H1 (cell line): ENCODE measurements around the gene NBPF1. TPM values are rescaled to one million over a fixed set of nuclear protein-coding genes. Genes with fewer than 3 reads are reported as not detected.
"Not testable (repeated sequence)": the region's sequence is repeated elsewhere in the genome, so short reads cannot be mapped to it uniquely, and the experiment has no call there.

Experiments used
- CTCF ChIA-PET: fragments of 300-600 bp; sonication (Branson Sonifier 250); formaldehyde crosslinking; loops from one replicate; lab custom pipeline; 2021; ENCODE audit not compliant: partially characterized antibody; lab: Charles Lee
- POLR2A ChIA-PET: fragments of 300-600 bp; sonication (Branson Sonifier 250); formaldehyde crosslinking; loops from one replicate; lab custom pipeline; 2021; ENCODE audit warnings: inconsistent platforms; ENCODE audit not compliant: partially characterized antibody; lab: Charles Lee
- DNase-seq, 2 experiments: peaks; one replicate each; pipeline versions ENCODE4 v3.0.0 to v3.0.0-alpha.2; 2010 to 2022; ENCODE audit warnings: low spot score in 2 of 2, low read depth in 1 of 2, mixed read lengths in 1 of 2
- FAIRE-seq: peaks from 2 replicates; lab custom pipeline; 2011; peaks lifted over from hg19 to GRCh38; lab: Jason Lieb, UNC
- H2AFZ ChIP-seq: 2 replicates; pipeline ENCODE4 v1.8.1; 2012; ENCODE audit warnings: low read length, inconsistent platforms
- H2AK5ac ChIP-seq: 2 replicates; pipeline ENCODE4 v1.6.1; 2013; ENCODE audit warnings: low read depth, low read length
- H2BK120ac ChIP-seq: replicated peaks from 2 replicates; pipeline ENCODE3; 2013; ENCODE audit warnings: low read depth, low read length, inconsistent platforms
- H2BK12ac ChIP-seq: 2 replicates; pipeline ENCODE4 v1.6.1; 2013; ENCODE audit warnings: low read depth, low read length
- H2BK15ac ChIP-seq: 2 replicates; pipeline ENCODE4 v1.6.1; 2013; ENCODE audit warnings: low read length
- H2BK20ac ChIP-seq: 2 replicates; pipeline ENCODE4 v1.6.1; 2013; ENCODE audit warnings: low read length
- H2BK5ac ChIP-seq: 2 replicates; pipeline ENCODE4 v1.6.1; 2013; ENCODE audit warnings: low read depth, low read length
- H3K14ac ChIP-seq: 2 replicates; pipeline ENCODE4 v1.6.1; 2013; ENCODE audit warnings: inconsistent platforms; ENCODE audit not compliant: insufficient read length
- H3K18ac ChIP-seq: 2 replicates; pipeline ENCODE4 v1.6.1; 2013; ENCODE audit warnings: low read length; ENCODE audit errors: extremely low read depth
- H3K23ac ChIP-seq: 2 replicates; pipeline ENCODE4 v1.6.1; 2013; ENCODE audit warnings: inconsistent platforms; ENCODE audit not compliant: insufficient read length
- H3K23me2 ChIP-seq: 2 replicates; pipeline ENCODE4 v1.6.1; 2013; ENCODE audit warnings: low read depth, low read length
- H3K27ac ChIP-seq: 2 replicates; pipeline ENCODE4 v1.6.1; 2011; ENCODE audit warnings: low read depth, low read length, inconsistent platforms
- H3K27me3 ChIP-seq, 4 experiments: replicated peaks in 1 of 4; 1 replicate in 1 of 4; 2 replicates in 3 of 4; pipeline versions ENCODE4 v1.6.1 to v1.8.1; 2011 to 2013; ENCODE audit warnings: low read length in 3 of 4, mild to moderate bottlenecking in 3 of 4, inconsistent platforms in 2 of 4, mixed read lengths in 2 of 4, moderate library complexity in 1 of 4; ENCODE audit not compliant: control insufficient read depth in 3 of 4, insufficient read depth in 3 of 4; ENCODE audit errors: extremely low read depth in 1 of 4
- H3K36me3 ChIP-seq, 4 experiments: 2 replicates each; pipeline versions ENCODE4 v1.6.1 to v1.8.1; 2011 to 2013; ENCODE audit warnings: mild to moderate bottlenecking in 4 of 4, low read length in 3 of 4, moderate library complexity in 2 of 4, control low read depth in 1 of 4, inconsistent platforms in 1 of 4; ENCODE audit not compliant: insufficient read depth in 4 of 4, control insufficient read depth in 2 of 4
- H3K4ac ChIP-seq: replicated peaks from 2 replicates; pipeline ENCODE3; 2013; ENCODE audit warnings: low read length, low read depth, mixed read lengths, inconsistent platforms; ENCODE audit not compliant: insufficient read length
- H3K4me1 ChIP-seq, 4 experiments: replicated peaks in 1 of 4; 1 replicate in 1 of 4; 2 replicates in 3 of 4; pipeline versions ENCODE4 v1.6.1 to v1.8.1; 2011 to 2013; ENCODE audit warnings: low read length in 3 of 4, inconsistent platforms in 2 of 4, mixed read lengths in 1 of 4; ENCODE audit not compliant: insufficient read depth in 4 of 4, control insufficient read depth in 3 of 4
- H3K4me2 ChIP-seq, 2 experiments: 2 replicates each; pipeline versions ENCODE4 v1.6.1 to v1.8.1; 2011 to 2013; ENCODE audit warnings: low read depth in 2 of 2, low read length in 2 of 2, control low read depth in 1 of 2, inconsistent platforms in 1 of 2, mild to moderate bottlenecking in 1 of 2; ENCODE audit not compliant: insufficient read depth in 1 of 2
- H3K4me3 ChIP-seq, 4 experiments: fragments of 200-600, 300-600 bp in 1 of 4; sonication (generic), shearing (Covaris generic), sonication (Bioruptor Twin) in 1 of 4; 2 replicates each; pipeline versions ENCODE4 v1.5.1 to v1.8.1; 2011 to 2016; ENCODE audit warnings: low read length in 4 of 4, low read depth in 3 of 4, control low read depth in 2 of 4, inconsistent platforms in 2 of 4, mild to moderate bottlenecking in 2 of 4, mixed read lengths in 1 of 4, moderate library complexity in 1 of 4; ENCODE audit not compliant: insufficient read depth in 2 of 4; ENCODE audit errors: extremely low read depth in 1 of 4
- H3K56ac ChIP-seq: replicated peaks from 2 replicates; pipeline ENCODE3; 2013; ENCODE audit warnings: low read depth, mild to moderate bottlenecking, mixed read lengths, low read length, inconsistent platforms; ENCODE audit not compliant: insufficient read length
- H3K79me1 ChIP-seq: 2 replicates; pipeline ENCODE4 v1.6.1; 2013; ENCODE audit warnings: low read depth, low read length, control low read depth
- H3K79me2 ChIP-seq, 2 experiments: 2 replicates each; pipeline versions ENCODE4 v1.6.1 to v1.8.1; 2012 to 2013; ENCODE audit warnings: low read length in 2 of 2, mild to moderate bottlenecking in 2 of 2, inconsistent platforms in 1 of 2; ENCODE audit not compliant: insufficient read depth in 2 of 2, control insufficient read depth in 1 of 2
- H3K9ac ChIP-seq, 4 experiments: replicated peaks in 1 of 4; 1 replicate in 1 of 4; 2 replicates in 3 of 4; pipeline versions ENCODE4 v1.6.1 to v1.8.1; 2011 to 2013; ENCODE audit warnings: low read depth in 3 of 4, low read length in 3 of 4, control low read depth in 2 of 4, mild to moderate bottlenecking in 2 of 4, moderate library complexity in 2 of 4, inconsistent platforms in 1 of 4; ENCODE audit errors: extremely low read depth in 1 of 4
- H3K9me3 ChIP-seq, 2 experiments: 2 replicates each; pipeline versions ENCODE4 v1.6.1 to v1.8.1; 2012 to 2013; ENCODE audit warnings: mild to moderate bottlenecking in 2 of 2, moderate library complexity in 2 of 2, control low read depth in 1 of 2, inconsistent platforms in 1 of 2, low read depth in 1 of 2, low read length in 1 of 2, mixed read lengths in 1 of 2; ENCODE audit not compliant: insufficient read depth in 2 of 2
- H4K20me1 ChIP-seq, 2 experiments: replicated peaks in 1 of 2; 2 replicates each; pipeline versions ENCODE3 to v1.8.1; 2011 to 2013; ENCODE audit warnings: inconsistent platforms in 2 of 2, low read length in 2 of 2, mild to moderate bottlenecking in 1 of 2; ENCODE audit not compliant: insufficient read depth in 2 of 2, control insufficient read depth in 1 of 2
- H4K5ac ChIP-seq: 2 replicates; pipeline ENCODE4 v1.6.1; 2013; ENCODE audit warnings: low read length, low read depth, mixed read lengths, inconsistent platforms; ENCODE audit not compliant: insufficient read length
- H4K8ac ChIP-seq: 2 replicates; pipeline ENCODE4 v1.8.0; 2013; ENCODE audit warnings: mild to moderate bottlenecking, moderate library complexity, low read length, inconsistent platforms; ENCODE audit not compliant: insufficient read depth; ENCODE audit errors: extremely low read depth
- H4K91ac ChIP-seq: replicated peaks from 2 replicates; pipeline ENCODE3; 2013; ENCODE audit warnings: low read length, mixed read lengths, inconsistent platforms; ENCODE audit not compliant: insufficient read length
- WGBS, 2 experiments: shearing (Covaris generic) in 1 of 2; methylation state at CpG; one replicate each; pipeline versions ENCODE4 v1.1.6 to v1.1.7; 2013 to 2015; ENCODE audit warnings: low lambda C conversion rate in 2 of 2, mixed read lengths in 2 of 2, inconsistent platforms in 1 of 2, low coverage in 1 of 2, missing lambda C conversion rate in 1 of 2; ENCODE audit not compliant: insufficient replicate concordance in 2 of 2, insufficient coverage in 1 of 2, insufficient read length in 1 of 2; ENCODE audit errors: extremely low coverage in 1 of 2, missing lambda C conversion rate in 1 of 2; 5-methylcytosine and 5-hydroxymethylcytosine counted together
- polyA plus RNA-seq, 7 experiments: library from polyadenylated mRNA; depleted of rRNA in 3 of 7; stranded (reverse) in 5 of 7; unstranded in 2 of 7; fragments of >200 nt in 5 of 7; fragments of 200-250 nt in 2 of 7; gene quantifications; 1 replicate in 5 of 7; 2 replicates in 1 of 7; 4 replicates in 1 of 7; pipeline versions ENCODE4 v1.2.1 to v1.2.3, GENCODE V29; 2011 to 2013; ENCODE audit warnings: missing spikeins in 2 of 7, mixed read lengths in 2 of 7
- total RNA-seq: library from RNA; stranded (reverse); fragmentation: NEBNext Ultra II Directional; extraction: Animal tissue kit (Norgen Biotek cat#: 25700); gene quantifications from 2 replicates; pipeline ENCODE4 v1.2.1, GENCODE V29; 2021

Gene NBPF1
- total and polyA plus RNA-seq, 2 of the 8 experiments (the other 6 are each of a cell fraction or from before 2014, with no cell fraction given): 9.6 to 19.3 TPM

- H3K9me3 ChIP-seq, H3K56ac ChIP-seq, H2AK5ac ChIP-seq, H2BK15ac ChIP-seq, H3K4me1 ChIP-seq, H3K79me2 ChIP-seq, H3K23me2 ChIP-seq, H3K14ac ChIP-seq, H4K91ac ChIP-seq, POLR2A ChIA-PET, H3K9ac ChIP-seq, FAIRE-seq, H3K4ac ChIP-seq, H3K18ac ChIP-seq, H3K27ac ChIP-seq, H2BK20ac ChIP-seq, H2BK120ac ChIP-seq, H3K4me2 ChIP-seq, H3K36me3 ChIP-seq, H4K8ac ChIP-seq, H3K4me3 ChIP-seq, H3K23ac ChIP-seq, H4K5ac ChIP-seq, H3K79me1 ChIP-seq, H4K20me1 ChIP-seq, H2BK12ac ChIP-seq, H2AFZ ChIP-seq, H2BK5ac ChIP-seq, H3K27me3 ChIP-seq, DNase-seq, CTCF ChIA-PET: not testable (repeated sequence)
- 74% methylated on average over 3 of the region's 14 CpGs; no CpG with 5 or more reads in 1 of the 2 experiments for WGBS, 2 experiments
These were observed 43.8 kb upstream of the NBPF1 start for GRCh38 chr1:16656981-16657683.

- H3K4ac ChIP-seq, POLR2A ChIA-PET, H3K4me3 ChIP-seq, H2AK5ac ChIP-seq, H2BK12ac ChIP-seq, H3K79me1 ChIP-seq, CTCF ChIA-PET, H4K91ac ChIP-seq, H2AFZ ChIP-seq, H3K27me3 ChIP-seq, H3K4me1 ChIP-seq, H3K18ac ChIP-seq, H2BK120ac ChIP-seq, H4K20me1 ChIP-seq, H2BK20ac ChIP-seq, H4K5ac ChIP-seq, H2BK5ac ChIP-seq, H3K9ac ChIP-seq, H3K4me2 ChIP-seq, H3K56ac ChIP-seq, H3K23me2 ChIP-seq, FAIRE-seq, H3K79me2 ChIP-seq, H3K14ac ChIP-seq, H3K23ac ChIP-seq, H4K8ac ChIP-seq, H3K27ac ChIP-seq, H3K36me3 ChIP-seq, DNase-seq, H3K9me3 ChIP-seq, H2BK15ac ChIP-seq: not testable (repeated sequence)
- no CpG with 5 or more reads among the region's 6 CpGs for WGBS, 2 experiments
These were observed 43.2 kb upstream of the NBPF1 start for GRCh38 chr1:16656574-16656973.
